Upper lobe of left lung (tissue), 6 donors: ENCODE data around the gene GABRE. TPM values are rescaled to one million over a fixed set of nuclear protein-coding genes. Genes with fewer than 3 reads are reported as not detected.

ENCODE experiments used
- ATAC-seq, 2 donors: fragments of 200-7000 bp; cut with Tn5 transposase; one replicate each; pipeline ENCODE4 v1.9.1; 2022; ENCODE audit warnings: mild to moderate bottlenecking in 2 of 2, moderate library complexity in 2 of 2; ENCODE audit not compliant: low FRiP score in 2 of 2
- DNase-seq, 2 donors: peaks; one replicate each; pipeline ENCODE4 v3.0.0-alpha.2; 2019 to 2020
- H3K27ac ChIP-seq, 4 donors: fragments of 200-600 bp; sonication (generic); one replicate each; pipeline ENCODE4 v1.5.1; 2016 to 2019
- H3K27me3 ChIP-seq, 4 donors: fragments of 200-600 bp; sonication (generic); one replicate each; pipeline ENCODE4 v1.5.1; 2017 to 2019
- H3K36me3 ChIP-seq, 4 donors: fragments of 200-600 bp; sonication (generic); one replicate each; pipeline ENCODE4 v1.5.1; 2016 to 2019
- H3K4me1 ChIP-seq, 4 donors: fragments of 200-600 bp; sonication (generic); one replicate each; pipeline ENCODE4 v1.5.1; 2018 to 2019
- H3K4me3 ChIP-seq, 4 donors: fragments of 200-600 bp; sonication (generic); one replicate each; pipeline ENCODE4 v1.5.1; 2017 to 2019; ENCODE audit warnings: mild to moderate bottlenecking in 2 of 4, moderate library complexity in 1 of 4
- H3K9me3 ChIP-seq, 4 donors: fragments of 200-600 bp; sonication (generic); one replicate each; pipeline ENCODE4 v1.5.1; 2018 to 2019
- EP300 ChIP-seq, 4 donors: sonication (generic); formaldehyde crosslinking; IDR thresholded peaks; one replicate each; pipeline ENCODE4 v1.5.1; 2017; ENCODE audit warnings: antibody characterized with exemption in 4 of 4, control low read depth in 2 of 4
- POLR2A ChIP-seq, 4 donors: fragments of 450-650 bp; IDR thresholded peaks; one replicate each; pipeline ENCODE4 v1.5.1; 2016 to 2017; ENCODE audit warnings: antibody characterized with exemption in 4 of 4, mild to moderate bottlenecking in 2 of 4
- POLR2AphosphoS5 ChIP-seq, 2 donors: sonication (generic); formaldehyde crosslinking; IDR thresholded peaks; one replicate each; pipeline ENCODE4 v1.5.1; 2017; ENCODE audit warnings: antibody characterized with exemption in 2 of 2
- WGBS, 2 donors: methylation state at CpG; one replicate each; pipeline ENCODE4 v1.1.5; 2017 to 2018; 5-methylcytosine and 5-hydroxymethylcytosine counted together
- total RNA-seq, 6 donors: library from RNA; depleted of rRNA in 4 of 6; stranded (reverse); fragments of >200 nt in 4 of 6; gene quantifications; one replicate each; pipeline versions ENCODE4 v1.1.0 to v1.2.1, GENCODE V29; 2016 to 2021
- TF ChIP-seq, protein P1 (sequence below), 6 experiments: fragments of 450-650 bp in 4 of 6; fragments of 200-600 bp in 2 of 6; sonication (generic) in 2 of 6; IDR thresholded peaks; one replicate each; pipeline ENCODE4 v1.5.1; 2016 to 2019; ENCODE audit warnings: antibody characterized with exemption in 6 of 6
- donor health status: DM: no; HTN: no; CAD: no; lungs with moderate emphysema.
- donor health status: DM: no; HTN: yes; CAD: no; lungs with severe emphysema.

The GABRE gene
- total RNA-seq, 6 donors from 2014 or later = 21.7 to 139 (median 41.8) TPM

DNA sequence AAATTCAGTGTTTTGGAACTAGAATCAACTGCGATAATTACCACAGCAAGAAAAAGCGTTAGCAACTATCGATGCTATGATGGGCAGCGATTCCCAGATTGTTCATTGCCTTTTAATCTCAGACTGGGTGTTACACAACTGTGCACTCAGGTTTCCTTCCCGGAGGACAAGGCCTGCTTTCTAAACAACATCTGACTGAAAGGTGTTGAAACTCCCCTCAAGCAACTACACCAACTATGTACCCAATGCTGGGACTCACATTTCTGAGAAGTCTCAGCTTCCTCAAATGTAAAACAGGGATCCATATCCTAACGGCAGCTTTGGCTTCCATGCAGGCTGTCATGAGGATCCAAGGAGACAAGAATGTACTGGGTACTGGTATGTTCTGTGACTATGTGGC lies 8.2 kb downstream of the GABRE start:
- 82 to 94% methylated on average over 5 to 6 of the region's 6 CpGs for WGBS, 2 donors
- H3K36me3 ChIP-seq = peaks cover 0 to 8% (median 0%) of the 10 kb centered on the region in 4 donors
- no peak overlapping the region for H3K27ac ChIP-seq
- no peak for ATAC-seq
- DNase-seq = no peak
- H3K4me1 ChIP-seq = peaks cover 0 to 4% (median 0%) of the 10 kb centered on the region in 4 donors
- H3K9me3 ChIP-seq = no peaks in the 10 kb centered on the region
- H3K4me3 ChIP-seq = no peak overlapping the region
- TF ChIP-seq, protein P1, sequence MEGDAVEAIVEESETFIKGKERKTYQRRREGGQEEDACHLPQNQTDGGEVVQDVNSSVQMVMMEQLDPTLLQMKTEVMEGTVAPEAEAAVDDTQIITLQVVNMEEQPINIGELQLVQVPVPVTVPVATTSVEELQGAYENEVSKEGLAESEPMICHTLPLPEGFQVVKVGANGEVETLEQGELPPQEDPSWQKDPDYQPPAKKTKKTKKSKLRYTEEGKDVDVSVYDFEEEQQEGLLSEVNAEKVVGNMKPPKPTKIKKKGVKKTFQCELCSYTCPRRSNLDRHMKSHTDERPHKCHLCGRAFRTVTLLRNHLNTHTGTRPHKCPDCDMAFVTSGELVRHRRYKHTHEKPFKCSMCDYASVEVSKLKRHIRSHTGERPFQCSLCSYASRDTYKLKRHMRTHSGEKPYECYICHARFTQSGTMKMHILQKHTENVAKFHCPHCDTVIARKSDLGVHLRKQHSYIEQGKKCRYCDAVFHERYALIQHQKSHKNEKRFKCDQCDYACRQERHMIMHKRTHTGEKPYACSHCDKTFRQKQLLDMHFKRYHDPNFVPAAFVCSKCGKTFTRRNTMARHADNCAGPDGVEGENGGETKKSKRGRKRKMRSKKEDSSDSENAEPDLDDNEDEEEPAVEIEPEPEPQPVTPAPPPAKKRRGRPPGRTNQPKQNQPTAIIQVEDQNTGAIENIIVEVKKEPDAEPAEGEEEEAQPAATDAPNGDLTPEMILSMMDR (IDR thresholded peaks at IDR 0.05) = no peak
- no peak for TF ChIP-seq POLR2A (IDR thresholded peaks at IDR 0.05)
- TF ChIP-seq EP300 (IDR thresholded peaks at IDR 0.05) = no peak
- no peak for TF ChIP-seq POLR2AphosphoS5 (IDR thresholded peaks at IDR 0.05)
- no peaks in the 10 kb centered on the region for H3K27me3 ChIP-seq

GRCh38 chrX:151962034-151962433 lies 12.4 kb downstream of the GABRE start:
- ATAC-seq (no peak), DNase-seq (no peak)
- no peaks in the 10 kb centered on the region for H3K9me3 ChIP-seq
- no peaks in the 10 kb centered on the region for H3K27me3 ChIP-seq
- H3K27ac ChIP-seq = no peak overlapping the region
- H3K4me3 ChIP-seq = no peak overlapping the region
- H3K4me1 ChIP-seq = no peaks in the 10 kb centered on the region
- TF ChIP-seq POLR2A (IDR thresholded peaks at IDR 0.05) (no peak), POLR2AphosphoS5 (IDR thresholded peaks at IDR 0.05) (no peak), EP300 (IDR thresholded peaks at IDR 0.05) (no peak)
- TF ChIP-seq, protein P1 (IDR thresholded peaks at IDR 0.05) = no peak
- peaks cover 0 to 14% (median 0%) of the 10 kb centered on the region in 4 donors for H3K36me3 ChIP-seq
- whole genome bisulfite sequencing, 2 donors = 78 to 96% methylated on average over 3 to 5 of the region's 5 CpGs

DNA sequence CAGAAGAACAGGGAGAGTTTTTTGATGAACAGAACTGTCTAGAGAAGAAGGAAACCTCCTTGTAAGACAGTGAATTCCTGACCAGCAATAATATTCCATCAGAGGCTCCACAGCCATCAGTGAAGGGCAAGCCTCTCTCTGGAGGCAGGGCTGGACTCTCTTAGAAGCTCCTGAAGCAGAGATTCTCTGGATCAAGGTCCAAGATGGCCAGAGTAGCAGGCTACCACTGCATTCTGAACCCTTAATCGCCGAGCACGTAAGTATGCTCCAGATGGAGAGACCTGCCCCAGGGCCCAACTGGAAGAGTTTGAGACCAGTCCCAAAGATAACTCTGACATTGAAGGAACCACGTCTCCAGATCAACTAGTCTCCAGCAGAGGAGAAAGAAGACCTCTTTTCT lies 16.4 kb downstream of the GABRE start:
- Histone ChIP-seq H3K4me3 (no peak overlapping the region), H3K9me3 (no peaks in the 10 kb centered on the region), H3K27me3 (no peaks in the 10 kb centered on the region), H3K36me3 (peaks cover 0 to 22% (median 0%) of the 10 kb centered on the region in 4 donors), H3K4me1 (no peaks in the 10 kb centered on the region), H3K27ac (no peak overlapping the region)
- DNase-seq (no peak), ATAC-seq (no peak)
- WGBS, 2 donors = 74% methylated on average over 4 of the region's 4 CpGs; no CpG with 5 or more reads in 1 of the 2 donors
- TF ChIP-seq POLR2A (IDR thresholded peaks at IDR 0.05) = no peak
- TF ChIP-seq POLR2AphosphoS5 (IDR thresholded peaks at IDR 0.05) = no peak
- TF ChIP-seq, protein P1 (IDR thresholded peaks at IDR 0.05) = no peak
- no peak for TF ChIP-seq EP300 (IDR thresholded peaks at IDR 0.05)

DNA sequence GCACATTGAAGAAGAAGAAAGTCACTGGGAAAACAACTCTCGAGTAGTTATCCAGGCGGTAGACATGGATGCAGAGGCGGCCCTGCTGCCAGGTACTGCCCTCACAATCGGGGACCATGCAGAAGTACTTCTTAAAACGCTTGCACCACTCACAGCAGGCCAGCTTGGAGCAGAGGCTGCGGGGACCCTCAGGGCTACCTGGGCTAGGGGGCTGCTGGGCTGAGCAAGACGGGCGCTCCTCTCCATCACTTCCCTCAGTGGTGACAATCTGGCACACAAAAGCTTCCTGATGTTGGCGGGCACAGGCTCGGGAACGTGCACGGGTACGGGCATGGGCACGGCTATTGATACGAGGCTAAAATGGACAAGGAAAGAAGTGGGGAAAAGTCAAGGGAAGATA lies 19.7 kb downstream of the GABRE start:
- TF ChIP-seq POLR2AphosphoS5 (IDR thresholded peaks at IDR 0.05) = no peak
- TF ChIP-seq EP300 (IDR thresholded peaks at IDR 0.05) = no peak
- TF ChIP-seq POLR2A (IDR thresholded peaks at IDR 0.05) = no peak
- TF ChIP-seq, protein P1 (IDR thresholded peaks at IDR 0.05) = no peak
- WGBS, 2 donors = 93 to 94% methylated on average over 9 to 15 of the region's 15 CpGs
- DNase-seq (peak in 1 of 2 donors; percentile 23), ATAC-seq (no peak)
- Histone ChIP-seq H3K4me3 (no peak overlapping the region), H3K27ac (no peak overlapping the region), H3K4me1 (no peaks in the 10 kb centered on the region), H3K36me3 (peaks cover 0 to 21% (median 0%) of the 10 kb centered on the region in 4 donors), H3K27me3 (no peaks in the 10 kb centered on the region), H3K9me3 (no peaks in the 10 kb centered on the region)

DNA sequence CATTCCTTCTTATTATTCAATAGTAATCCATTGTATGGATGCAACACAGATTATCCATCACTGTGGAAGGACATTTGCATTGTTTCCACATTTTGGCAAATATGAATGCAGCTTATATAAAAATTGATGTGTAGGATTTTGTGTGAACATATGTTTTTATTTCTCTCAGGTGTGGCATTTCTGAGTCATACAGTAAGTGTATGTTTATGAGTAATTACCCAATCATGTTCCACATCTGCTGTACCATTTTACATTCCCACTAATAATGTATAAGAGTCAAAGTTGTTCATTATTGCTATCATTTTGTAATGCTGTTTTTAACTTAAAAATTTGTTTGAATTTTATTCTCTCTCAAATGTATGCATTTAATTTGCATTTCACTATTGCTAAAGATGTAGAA lies 36.3 kb downstream of the GABRE start:
- DNase-seq (no peak), ATAC-seq (no peak)
- Histone ChIP-seq H3K27me3 (no peaks in the 10 kb centered on the region), H3K4me3 (no peak overlapping the region), H3K27ac (no peak overlapping the region), H3K9me3 (no peaks in the 10 kb centered on the region), H3K36me3 (no peaks in the 10 kb centered on the region), H3K4me1 (no peaks in the 10 kb centered on the region)
- TF ChIP-seq EP300 (IDR thresholded peaks at IDR 0.05) (no peak), POLR2AphosphoS5 (IDR thresholded peaks at IDR 0.05) (no peak), POLR2A (IDR thresholded peaks at IDR 0.05) (no peak)
- TF ChIP-seq, protein P1 (IDR thresholded peaks at IDR 0.05) = no peak
